Stimulated activated CD8-positive, alpha-beta memory T cell treated with anti-CD3 and anti-CD28 coated beads, Interleukin-7, amount 100 ng/mL, for 48 hours (primary cell): Measurements from ENCODE around the gene TSPAN9.
A peak's percentile ranks its signal among the peaks of the same experiment; 100 is the strongest.
"Not testable (repeated sequence)": the region's sequence is repeated elsewhere in the genome, so short reads cannot be mapped to it uniquely, and the experiment has no call there.

Source experiments
- DNase-seq, 2 donors: peaks; one replicate each; pipeline ENCODE4 v3.0.0-alpha.2; 2020; ENCODE audit warnings: low read depth in 1 of 2; ENCODE audit errors: extremely low read depth in 1 of 2

Gene TSPAN9

DNA sequence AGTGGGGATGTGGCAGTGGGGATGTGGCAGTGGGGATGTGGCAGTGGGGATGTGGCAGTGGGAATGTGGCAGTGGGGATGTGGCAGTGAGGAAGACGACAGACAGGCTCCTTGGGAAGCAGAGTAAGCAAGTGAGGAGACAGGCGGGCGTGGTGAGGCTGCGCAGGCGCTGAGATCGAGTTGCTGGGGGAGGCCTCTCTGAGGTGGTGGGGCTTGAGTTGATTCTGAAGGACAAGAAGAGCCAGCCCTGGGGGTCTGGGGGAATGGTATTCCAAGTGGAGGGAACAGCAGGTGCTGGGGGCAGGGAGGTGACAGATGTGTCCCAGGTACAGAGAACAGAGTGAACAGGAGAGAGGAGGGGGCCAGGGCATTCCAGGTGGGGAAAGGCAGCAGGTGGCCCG lies 33.8 kb upstream of the TSPAN9 start:
- DNase-seq: no peak

DNA sequence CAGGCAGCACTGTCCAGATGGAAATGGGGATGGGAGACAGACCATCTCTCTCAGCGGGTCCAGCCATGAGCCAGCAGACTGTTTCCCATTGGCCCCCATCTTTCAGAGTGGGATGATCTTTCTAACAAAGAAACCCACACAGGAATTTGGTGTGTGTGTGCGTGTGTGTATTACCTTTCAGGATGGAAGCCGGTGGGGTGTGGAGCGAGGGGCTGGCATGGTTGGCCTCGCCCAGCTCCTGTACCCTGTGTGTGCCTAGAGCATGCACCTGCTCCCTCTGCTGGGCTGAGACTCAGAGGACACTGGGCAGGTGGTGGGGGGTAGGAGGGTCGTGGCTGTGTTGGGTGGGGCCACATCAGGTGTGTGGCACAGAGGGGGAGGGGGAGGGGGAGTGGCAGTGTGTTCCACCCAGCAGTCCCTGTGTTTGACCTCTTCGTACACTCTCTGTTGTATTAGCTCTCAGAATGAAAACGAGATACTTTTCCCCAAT lies 33.0 kb upstream of the TSPAN9 start:
- DNase-seq: no peak

DNA sequence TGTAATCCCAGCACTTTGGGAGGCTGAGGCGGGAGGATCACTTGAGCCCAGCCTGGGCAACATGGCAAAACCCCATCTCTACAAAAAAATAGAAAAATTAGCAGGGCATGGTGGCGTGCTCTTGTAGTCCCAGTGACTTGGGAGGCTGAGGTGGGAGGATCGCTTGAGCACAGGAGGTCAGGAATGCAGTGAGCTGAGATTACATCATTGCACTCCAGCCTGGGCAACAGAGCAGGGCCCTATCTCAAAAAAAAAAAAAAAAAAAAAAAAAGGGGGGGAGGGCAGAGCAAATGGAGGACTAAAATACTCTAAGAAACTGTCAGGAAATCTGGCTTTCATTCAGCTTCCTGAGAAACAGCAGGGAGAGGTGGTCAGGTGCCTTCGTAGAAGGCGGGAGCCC lies 31.7 kb upstream of the TSPAN9 start:
- no peak for DNase-seq

DNA sequence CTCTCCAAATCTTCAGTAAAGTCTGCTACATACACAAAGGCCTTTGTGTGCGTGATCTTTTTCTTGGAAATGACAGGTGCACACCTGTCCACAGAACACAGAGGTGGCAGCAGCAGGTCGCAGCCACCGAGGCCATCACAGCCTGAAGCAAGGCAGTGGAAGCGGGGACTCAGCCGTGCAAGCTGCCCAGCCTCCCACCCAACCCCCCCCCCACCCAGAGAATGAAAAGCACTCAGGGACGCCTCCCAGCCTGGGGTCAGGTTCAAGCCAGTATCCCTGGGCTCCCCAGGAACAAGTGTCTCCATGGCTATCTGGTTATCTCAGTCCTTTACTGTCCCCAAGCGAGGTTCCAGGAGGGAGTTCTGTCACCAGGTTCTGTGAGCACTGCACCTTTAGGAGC lies 31.2 kb upstream of the TSPAN9 start:
- DNase-seq: no peak

DNA sequence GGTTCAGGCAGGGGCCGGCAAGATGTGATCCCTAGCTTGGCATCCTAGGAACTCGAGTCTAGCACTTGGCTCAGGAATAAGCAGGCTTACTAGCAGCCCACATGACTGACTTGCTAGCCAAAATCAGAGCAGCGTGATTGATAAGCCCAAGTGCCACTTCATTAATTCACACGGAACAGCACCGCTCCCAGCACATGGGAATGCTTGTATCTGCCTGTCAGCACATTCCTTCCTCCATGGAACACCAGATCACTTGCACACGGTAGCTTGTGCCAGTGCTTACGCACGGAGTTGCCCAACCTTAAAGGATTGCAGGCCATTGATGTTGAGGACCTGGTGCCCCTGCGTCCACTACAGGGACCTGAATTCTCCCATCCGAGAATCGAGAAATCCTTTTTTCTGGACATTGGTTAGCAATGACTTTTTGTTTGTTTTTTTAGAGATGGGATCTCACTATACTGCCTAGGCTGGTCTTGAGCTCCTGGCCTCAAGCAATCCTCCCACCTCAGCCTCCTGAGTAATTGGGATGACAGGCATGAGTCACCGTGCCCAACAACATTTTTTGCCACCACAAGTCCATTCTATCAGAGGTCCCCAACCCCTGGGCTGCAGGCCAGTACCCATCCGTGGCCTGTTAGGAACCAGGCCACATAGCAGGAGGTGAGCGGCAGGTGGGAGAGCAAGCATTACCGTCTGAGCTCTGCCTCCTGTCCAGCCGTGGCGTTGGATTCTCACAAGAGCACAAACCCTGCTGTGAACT lies 30.6 kb upstream of the TSPAN9 start:
- no peak for DNase-seq

DNA sequence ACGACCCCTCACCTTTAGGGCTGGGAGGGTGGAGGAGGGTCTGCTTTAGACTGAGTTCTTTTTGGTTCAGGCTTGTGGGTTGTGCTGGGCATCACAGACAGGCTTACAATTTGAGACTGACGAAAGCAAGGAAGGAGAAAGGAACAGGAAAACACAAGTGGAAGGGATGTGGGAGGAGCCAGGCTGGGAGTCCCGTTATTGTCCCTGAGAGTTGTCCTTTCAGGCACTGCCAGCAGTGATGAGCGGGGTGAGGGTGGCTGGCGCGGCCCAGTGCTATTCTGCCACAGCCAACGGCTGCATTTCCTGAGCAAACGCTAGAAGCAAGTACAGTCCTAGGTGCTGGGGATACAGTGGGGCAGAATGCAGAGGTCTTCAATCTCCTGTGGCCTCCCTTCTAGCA lies 29.2 kb upstream of the TSPAN9 start:
- no peak for DNase-seq

DNA sequence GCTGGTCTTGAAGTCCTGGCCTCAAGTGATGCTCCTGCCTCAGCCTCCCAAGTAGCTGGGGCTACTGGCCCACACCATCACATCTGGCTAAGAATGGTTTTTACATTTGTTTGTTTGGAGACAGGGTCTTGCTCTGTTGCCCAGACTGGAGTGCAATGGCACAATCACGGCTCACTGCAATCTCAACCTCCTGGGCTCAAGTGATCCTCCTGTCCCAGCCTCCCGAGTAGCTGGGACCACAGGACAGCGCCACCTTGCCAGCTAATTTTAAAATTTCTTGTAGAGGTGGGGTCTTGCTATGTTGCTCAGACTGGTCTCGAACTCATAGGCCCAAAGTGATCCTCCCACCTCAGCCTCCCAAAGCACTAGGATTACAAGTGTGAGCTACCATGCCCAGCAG lies 28.6 kb upstream of the TSPAN9 start:
- no peak for DNase-seq

DNA sequence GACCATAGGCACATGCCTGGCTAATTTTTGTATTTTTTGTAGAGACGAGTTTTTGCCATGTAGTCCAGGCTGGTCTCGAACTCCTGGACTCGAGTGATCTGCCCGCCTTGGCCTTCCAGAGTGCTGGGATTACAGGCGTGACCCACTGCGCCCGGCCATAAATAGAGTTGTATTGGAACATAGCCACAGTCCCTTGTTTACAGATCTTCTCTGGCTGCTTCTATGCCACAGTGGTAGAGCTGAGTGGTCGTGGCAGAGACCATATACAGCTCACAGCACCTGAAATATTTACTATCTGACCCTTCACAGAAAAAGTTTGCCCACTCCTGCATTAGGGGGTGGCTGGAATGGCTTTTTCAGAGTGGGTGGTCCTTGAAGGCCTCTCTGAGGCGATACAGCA lies 28.0 kb upstream of the TSPAN9 start:
- DNase-seq: no peak

DNA sequence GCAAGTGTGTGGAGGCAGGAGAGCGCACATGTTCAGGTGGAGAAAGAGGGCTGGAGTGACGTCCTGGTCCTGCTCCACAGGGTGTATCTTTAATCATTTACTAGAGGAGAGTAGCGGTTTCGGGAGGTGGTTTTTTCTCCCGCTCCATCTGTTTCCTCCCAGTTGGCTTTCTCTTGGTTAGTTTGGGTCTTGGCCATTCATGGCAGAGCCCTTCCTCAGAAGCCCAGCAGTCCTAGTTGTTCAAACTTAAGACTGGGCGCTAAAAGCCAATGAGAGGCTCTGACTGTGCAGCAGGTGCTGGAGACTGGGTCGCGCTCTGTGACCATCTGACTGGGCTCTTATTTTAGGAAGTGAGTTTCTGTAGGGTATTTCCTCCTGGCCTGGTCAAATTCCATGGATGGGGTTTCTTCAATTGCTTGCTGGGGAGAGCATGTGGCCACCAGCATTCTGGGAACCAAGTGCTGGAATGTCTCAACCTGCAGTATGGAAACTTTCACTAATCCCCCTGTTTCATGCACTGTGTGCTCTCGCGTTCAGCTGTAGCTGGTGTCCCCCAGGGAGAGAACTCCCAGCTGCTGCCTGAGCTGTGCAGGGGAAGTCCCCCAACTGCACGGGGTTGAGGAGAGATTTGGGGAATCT lies 27.4 kb upstream of the TSPAN9 start:
- no peak for DNase-seq

DNA sequence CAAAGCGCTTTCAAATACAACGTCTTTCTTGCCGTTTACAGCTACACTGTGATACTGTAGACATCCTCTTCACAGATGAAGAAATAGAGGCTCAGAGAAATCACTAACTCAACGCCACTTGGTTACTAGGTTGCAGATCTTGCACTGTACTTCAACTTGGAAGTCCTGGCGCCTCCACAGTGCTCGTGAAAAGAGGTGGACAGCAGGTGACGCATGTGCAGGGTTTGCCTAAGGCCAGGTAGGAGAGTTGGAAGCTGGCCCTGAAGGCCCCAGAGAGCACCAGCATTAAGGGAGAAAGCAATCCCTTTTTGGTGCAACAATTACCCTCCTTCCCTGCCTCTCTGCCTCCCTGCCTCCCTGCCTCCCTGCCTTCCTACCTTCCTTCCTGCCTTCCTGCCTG lies 22.8 kb upstream of the TSPAN9 start:
- no peak for DNase-seq

DNA sequence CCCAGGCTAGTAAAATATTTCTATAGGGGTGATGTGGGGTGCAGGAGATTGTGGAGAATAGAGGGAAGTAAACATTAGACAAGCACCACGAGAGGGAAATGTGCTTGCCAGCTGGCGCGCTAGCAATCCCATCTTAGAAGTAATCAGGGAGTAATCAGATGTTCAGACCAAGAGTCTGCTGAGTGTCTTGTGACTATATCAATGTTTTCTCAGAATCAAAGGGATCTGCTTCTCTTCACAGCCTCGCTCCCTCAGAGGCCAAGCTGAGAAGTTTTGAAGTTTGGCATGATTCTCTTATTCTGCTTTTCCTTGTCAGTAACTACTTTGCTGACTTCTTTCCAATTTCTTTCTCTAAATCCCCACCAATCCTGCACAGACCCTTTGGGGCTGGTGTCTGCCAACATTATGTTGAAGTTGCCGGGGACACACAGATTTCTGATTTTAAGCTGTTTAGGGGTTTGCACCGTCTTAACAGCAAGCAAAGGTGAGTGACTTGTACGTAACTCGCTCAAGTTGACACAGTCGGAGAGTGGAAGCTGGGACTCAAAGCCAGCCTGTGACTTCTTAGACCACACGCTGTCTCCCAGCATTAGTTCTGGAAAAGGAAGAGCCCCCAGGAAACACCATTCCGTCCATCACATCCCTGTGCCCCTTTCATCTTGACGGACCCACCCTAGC lies 22.0 kb upstream of the TSPAN9 start:
- no peak for DNase-seq

DNA sequence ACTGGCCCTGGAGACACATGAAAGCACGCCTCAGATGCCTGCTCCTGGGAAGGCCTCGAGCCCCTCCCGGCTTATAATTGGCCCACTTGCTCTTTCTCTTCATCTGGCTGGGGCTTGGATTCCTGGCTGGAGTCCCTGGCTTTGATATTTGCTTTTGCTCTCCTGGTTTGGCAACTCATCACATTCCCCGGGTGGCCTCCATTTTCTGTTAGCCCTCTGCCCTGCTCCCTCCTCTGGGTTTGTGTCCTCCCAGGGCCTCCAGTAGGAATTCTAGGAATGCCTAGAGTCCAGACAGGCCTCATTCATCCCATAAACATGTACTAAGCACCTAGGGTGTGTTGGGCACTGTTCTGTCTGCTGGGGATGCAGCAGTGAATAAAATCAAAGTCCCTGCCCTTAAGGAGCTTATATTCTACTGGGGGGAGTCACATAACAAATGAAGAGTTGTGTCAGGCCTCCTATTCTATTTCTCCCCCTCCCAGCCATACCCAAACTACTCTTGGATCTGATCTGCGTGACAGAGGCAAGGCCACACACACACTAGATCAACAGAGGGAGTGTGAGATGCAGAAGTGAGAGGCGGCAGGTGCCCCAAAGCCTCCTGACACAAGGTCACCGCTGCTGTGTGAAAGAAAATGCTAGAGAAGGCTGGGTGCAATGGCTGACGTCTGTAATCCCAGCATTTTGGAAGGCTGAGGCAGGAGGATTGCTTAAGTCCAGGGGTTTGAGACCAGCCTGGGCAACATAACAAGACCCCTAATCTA lies 21.3 kb upstream of the TSPAN9 start:
- DNase-seq: no peak

DNA sequence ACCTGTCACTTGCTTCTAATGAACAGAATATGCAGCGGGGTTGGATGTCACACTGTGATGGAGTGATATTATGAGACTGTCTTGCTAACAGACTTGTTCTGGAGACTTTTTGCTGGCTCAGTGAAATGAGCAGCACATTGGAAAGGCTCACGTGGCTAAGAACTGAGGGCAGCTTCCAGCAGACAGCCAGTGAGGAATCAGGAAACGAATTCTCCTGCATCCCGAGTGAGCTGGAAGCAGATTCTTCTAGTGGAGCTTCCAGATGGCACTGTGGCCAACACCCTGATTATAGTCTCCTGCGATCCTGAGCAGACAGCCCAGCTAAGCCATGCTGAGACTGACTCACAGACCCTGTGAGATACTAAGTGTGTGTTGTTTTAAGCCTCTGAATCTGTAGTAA lies 16.1 kb upstream of the TSPAN9 start:
- no peak for DNase-seq

DNA sequence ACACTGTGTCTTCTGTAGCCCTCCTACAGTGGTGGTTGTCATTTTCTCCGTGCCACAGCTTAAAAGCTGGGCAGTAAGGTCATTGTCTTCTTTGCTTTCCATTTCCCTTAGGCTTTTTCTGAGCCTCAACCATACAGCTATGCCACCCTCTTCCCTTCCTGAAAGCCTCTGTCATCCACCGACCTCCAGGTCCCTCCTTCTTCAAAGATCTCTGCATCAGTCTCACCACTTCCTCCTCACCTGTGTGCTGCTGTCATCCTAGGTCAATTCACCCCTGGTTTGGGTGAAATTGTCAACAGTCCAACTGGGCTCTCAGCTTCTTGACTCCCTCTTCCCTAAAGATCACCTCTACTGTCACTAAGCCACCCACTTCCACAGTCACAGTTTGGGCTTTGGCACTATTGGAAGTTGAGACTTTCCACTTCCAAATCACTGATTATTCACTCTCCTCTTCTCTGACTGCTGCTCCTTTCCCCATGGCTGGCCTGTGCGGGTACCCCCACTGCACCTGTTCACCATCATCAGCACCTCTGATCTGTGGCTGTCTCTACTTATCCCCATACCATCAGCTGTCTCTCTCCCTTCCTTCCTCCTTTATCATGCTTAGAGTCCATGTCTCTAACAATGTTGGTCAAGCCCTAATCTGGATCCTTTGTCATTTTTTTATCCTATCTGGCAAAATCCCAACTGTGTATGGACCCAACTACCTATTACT lies 15.5 kb upstream of the TSPAN9 start:
- DNase-seq: no peak

DNA sequence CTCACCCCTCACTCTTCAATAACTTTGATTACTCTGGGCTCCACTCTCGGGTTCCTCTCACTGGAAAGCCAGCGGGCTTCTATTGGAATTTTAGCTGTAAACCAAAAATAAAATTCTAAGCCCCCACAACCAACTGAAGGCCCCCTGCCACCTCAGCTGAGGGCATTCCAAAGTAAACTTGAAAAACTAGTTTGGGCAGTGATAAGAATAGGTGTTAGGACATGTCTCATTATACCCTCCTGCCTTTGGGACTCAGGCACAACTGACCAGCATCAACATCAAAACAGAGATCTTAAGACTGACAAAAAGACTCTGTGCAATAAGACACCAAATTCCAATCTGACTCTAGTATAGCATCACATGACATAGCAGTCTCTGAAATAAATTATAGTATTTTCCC lies 11.9 kb upstream of the TSPAN9 start:
- DNase-seq: no peak

DNA sequence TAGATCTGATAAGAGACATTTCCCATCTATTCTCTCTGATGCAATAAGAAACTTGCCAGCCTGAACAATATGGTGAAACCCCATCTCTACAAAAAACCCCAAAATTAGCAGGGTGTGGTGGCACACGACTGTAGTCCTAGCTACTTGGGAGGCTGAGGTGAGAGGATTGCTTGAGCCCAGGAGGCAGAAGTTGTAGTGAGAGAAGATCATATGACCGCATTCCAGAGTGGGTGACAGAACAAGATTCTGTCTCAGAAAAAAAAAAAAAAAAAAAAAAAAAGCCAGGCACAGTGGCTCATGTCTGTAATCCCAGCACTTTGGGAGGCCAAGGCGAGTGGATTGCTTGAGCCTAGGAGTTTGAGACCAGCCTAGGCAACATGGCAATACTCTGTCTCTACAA lies 11.3 kb upstream of the TSPAN9 start:
- DNase-seq: not testable (repeated sequence)

DNA sequence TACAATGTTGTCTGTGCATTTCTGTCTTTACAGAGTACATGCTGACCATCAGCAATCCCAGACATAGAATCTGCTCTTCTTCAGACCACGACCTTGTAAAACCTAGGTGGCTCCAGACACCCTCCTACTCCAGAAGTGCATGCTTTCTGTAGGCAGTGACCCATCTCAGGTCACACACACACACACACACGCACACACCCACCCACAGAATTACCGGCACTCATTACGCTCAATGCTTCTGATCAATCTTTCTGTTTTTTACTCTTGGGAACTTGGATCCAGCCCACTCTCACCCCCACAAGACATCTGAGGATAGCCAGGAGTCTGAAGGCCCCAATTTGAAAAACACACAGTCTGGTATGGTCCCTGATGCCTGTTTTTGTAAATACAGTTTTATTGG lies 7.5 kb upstream of the TSPAN9 start:
- no peak for DNase-seq

DNA sequence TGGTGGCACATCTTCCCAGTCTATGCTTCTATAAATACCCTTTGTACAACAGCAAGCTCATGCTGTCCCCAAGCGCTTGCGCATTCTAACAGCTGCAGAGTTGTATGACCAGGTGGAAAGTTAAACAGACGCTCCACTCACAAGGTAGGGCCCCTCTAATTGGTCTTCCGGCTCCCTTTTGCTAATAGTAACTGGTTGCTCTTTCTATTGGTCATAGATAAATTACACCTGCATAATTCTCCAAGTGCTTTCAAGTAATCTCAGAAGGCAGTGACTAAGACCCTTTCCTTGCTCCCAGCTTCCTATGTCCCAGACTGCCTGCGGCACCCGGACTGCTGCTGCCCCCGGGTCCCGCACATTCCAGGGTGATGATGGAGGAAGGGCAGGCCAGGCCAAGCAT lies 6.1 kb upstream of the TSPAN9 start:
- no peak for DNase-seq

DNA sequence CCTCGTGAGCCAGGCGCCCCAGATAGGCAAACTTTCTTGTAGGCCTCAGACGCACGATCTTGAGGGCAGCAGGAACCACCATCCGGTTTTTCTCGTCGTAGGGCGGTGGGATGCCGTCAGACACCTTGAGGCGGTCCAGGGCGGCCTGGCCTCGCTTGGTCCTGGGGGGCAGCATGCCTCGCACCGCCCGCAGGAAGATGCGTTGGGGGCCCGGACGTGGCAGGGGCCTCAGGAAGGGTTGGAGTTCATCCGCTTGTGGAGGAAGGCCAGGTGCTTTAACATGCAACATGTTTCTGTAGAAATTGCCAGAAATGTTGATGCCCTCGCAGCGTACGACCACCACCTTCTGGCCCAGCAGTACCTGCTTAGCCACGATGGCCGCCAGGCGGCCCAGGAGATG lies 5.5 kb upstream of the TSPAN9 start:
- no peak for DNase-seq

DNA sequence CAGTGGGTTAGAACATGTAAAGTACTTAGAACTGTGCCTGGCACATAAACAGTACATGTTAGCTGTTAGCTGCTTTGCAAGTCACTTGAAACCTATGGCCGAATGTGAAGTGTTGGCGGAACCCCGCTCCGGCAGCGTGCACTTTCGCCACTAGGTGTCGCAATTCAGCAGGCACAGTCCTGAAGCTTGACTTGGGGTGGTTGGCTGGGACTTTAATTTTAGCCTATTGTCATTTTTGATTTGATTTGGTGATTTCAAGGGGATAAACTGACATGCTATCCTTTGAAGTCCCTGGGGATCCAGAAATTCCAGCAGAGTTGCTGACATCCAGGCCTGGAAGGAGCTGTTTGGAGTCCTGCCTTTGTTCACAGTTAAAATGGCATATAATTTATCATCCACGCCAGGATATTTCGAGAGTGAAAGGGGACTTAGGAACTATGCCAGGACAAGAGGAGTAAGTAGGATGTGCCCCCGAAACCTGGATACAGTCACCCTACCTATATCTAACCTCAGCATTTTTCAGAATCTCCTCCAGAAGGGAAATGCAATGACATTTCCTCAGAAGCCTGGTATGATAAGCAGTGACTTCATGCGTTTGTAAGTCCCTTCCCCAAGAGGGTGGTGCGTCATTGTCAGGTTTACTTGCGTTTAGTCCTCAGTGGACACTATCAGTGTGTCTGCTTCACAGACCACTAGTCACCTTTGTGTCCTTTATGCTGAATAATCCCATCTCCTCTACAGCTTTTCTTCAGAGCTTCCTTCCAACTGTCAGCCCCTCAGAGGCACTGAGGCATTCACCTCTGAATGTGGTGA lies 3.5 kb upstream of the TSPAN9 start:
- peak; percentile 58 to 60 for DNase-seq
